ENCODE measurements around the gene FGFR1OP2.

The FGFR1OP2 gene

GRCh38 chr12:26961803-26962202 is 23.5 kb downstream of the FGFR1OP2 start:
- ATAC-seq: peak; percentile 74
- 0 out of 2 replicates have a peak, but pooled peaks have one; percentile 14 for TF ChIP-seq ZFP3 (CRISPR knock-in tag; IDR thresholded peaks at IDR 0.05)
- TF ChIP-seq ISL1 (CRISPR knock-in tag; IDR thresholded peaks at IDR 0.05): peak; percentile 81
- TF ChIP-seq TSHZ2 (CRISPR knock-in tag; IDR thresholded peaks at IDR 0.05): 0 out of 2 replicates have a peak, but pooled peaks have one; percentile 46
- no peak for TF ChIP-seq ZC3H10 (CRISPR knock-in tag; IDR thresholded peaks at IDR 0.05)
- TF ChIP-seq TOX (CRISPR knock-in tag; IDR thresholded peaks at IDR 0.05; ENCODE audit: borderline replicate concordance): no peak

GRCh38 chr12:26963413-26963812 is 25.1 kb downstream of the FGFR1OP2 start:
- no peak for ATAC-seq
- TF ChIP-seq ISL1 (CRISPR knock-in tag; IDR thresholded peaks at IDR 0.05): no peak
- TF ChIP-seq ZNF8 (CRISPR knock-in tag; IDR thresholded peaks at IDR 0.05): no peak
- no peak for TF ChIP-seq ARNTL (CRISPR knock-in tag; IDR thresholded peaks at IDR 0.05; ENCODE audit: borderline replicate concordance, low read depth)
- no peak for TF ChIP-seq SNAI2 (CRISPR knock-in tag; IDR thresholded peaks at IDR 0.05)
- TF ChIP-seq CSRNP3 (CRISPR knock-in tag; IDR thresholded peaks at IDR 0.05): no peak
- TF ChIP-seq ZC3H10 (CRISPR knock-in tag; IDR thresholded peaks at IDR 0.05): no peak
- no peak for TF ChIP-seq TOX (CRISPR knock-in tag; IDR thresholded peaks at IDR 0.05; ENCODE audit: borderline replicate concordance)
- TF ChIP-seq ZFP30 (CRISPR knock-in tag; IDR thresholded peaks at IDR 0.05): no peak
- TF ChIP-seq BACH2 (CRISPR knock-in tag; IDR thresholded peaks at IDR 0.05; ENCODE audit: borderline replicate concordance): no peak
- TF ChIP-seq TCF4 (CRISPR knock-in tag; IDR thresholded peaks at IDR 0.05; ENCODE audit: borderline replicate concordance): no peak
- TF ChIP-seq TSHZ2 (CRISPR knock-in tag; IDR thresholded peaks at IDR 0.05): no peak
- TF ChIP-seq POU6F1 (CRISPR knock-in tag; IDR thresholded peaks at IDR 0.05; ENCODE audit: borderline replicate concordance, low read depth): no peak
- TF ChIP-seq ESRRG (CRISPR knock-in tag; IDR thresholded peaks at IDR 0.05): no peak
- no peak for TF ChIP-seq CSDC2 (CRISPR knock-in tag; IDR thresholded peaks at IDR 0.05)

- ATAC-seq: no peak
- no peak for TF ChIP-seq PPARA (CRISPR knock-in tag; IDR thresholded peaks at IDR 0.05; ENCODE audit: borderline replicate concordance)
- TF ChIP-seq TSHZ2 (CRISPR knock-in tag; IDR thresholded peaks at IDR 0.05): no peak
- TF ChIP-seq RARB (CRISPR knock-in tag; IDR thresholded peaks at IDR 0.05): no peak
- no peak for TF ChIP-seq TOX (CRISPR knock-in tag; IDR thresholded peaks at IDR 0.05; ENCODE audit: borderline replicate concordance)
- no peak for TF ChIP-seq CSRNP3 (CRISPR knock-in tag; IDR thresholded peaks at IDR 0.05)
- TF ChIP-seq GLIS3 (CRISPR knock-in tag; IDR thresholded peaks at IDR 0.05): no peak
- TF ChIP-seq PATZ1 (CRISPR knock-in tag; IDR thresholded peaks at IDR 0.05; ENCODE audit: borderline replicate concordance): no peak
- TF ChIP-seq CREB5 (CRISPR knock-in tag; IDR thresholded peaks at IDR 0.05; ENCODE audit: low read depth): no peak
- TF ChIP-seq SNAI2 (CRISPR knock-in tag; IDR thresholded peaks at IDR 0.05): no peak
- no peak for TF ChIP-seq ARNTL (CRISPR knock-in tag; IDR thresholded peaks at IDR 0.05; ENCODE audit: borderline replicate concordance, low read depth)
- no peak for TF ChIP-seq BACH2 (CRISPR knock-in tag; IDR thresholded peaks at IDR 0.05; ENCODE audit: borderline replicate concordance)
- no peak for TF ChIP-seq ZC3H10 (CRISPR knock-in tag; IDR thresholded peaks at IDR 0.05)
- no peak for TF ChIP-seq TCF4 (CRISPR knock-in tag; IDR thresholded peaks at IDR 0.05; ENCODE audit: borderline replicate concordance)
These were observed 28.6 kb downstream of the FGFR1OP2 start for GRCh38 chr12:26966842-26967241.

Data from SK-N-SH treated with all-trans-retinoic acid at 6 μM for 48 hours (cell line).